HG03139 (cell line): ENCODE measurements around the gene MPEG1.

Source experiments
- ATAC-seq: cut with Tn5 transposase; IDR thresholded peaks from one replicate; pipeline ENCODE4 v1.9.1; 2021; ENCODE audit not compliant: unreplicated experiment

Gene MPEG1

DNA sequence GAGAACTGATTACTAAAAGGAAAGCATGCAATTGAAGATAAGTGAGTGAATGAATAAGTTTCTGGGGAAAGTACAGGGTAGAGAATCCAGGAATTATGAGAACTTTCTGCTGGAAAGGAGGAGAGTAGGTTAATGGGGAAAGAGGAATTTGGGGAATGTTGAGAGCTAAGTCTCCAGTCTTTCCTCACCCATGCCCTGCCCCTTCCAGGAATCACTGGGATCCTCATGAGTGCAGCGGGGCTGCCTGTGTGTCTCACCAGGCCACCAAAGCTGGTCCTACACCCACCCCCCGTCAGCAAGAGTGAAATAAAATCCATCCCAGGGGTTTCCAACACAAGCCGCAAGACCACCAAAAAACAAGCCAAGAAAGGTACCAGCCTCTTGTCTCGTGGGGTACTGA, 23.8 kb downstream of the MPEG1 start:
- no peak for ATAC-seq

DNA sequence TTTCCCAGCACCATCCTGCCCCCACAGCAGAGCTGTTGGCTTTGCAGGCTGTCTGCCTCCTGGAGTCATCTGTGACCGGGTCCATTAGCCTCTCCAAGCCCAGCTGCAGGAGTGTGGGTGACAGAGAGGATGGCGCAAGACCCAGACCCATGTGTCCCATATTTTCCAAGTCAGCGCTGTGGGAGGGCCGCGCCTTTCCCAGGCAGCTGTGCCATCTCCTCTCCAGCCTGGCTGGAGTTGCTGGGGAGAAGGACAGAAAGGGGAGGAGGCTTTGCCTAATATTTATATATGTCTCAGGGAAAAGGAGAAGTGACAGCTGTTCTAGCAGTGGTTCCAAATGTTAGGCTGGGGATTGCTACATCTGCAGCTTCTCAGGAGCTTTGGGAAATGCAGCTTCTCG, 25.1 kb downstream of the MPEG1 start:
- ATAC-seq: no peak

DNA sequence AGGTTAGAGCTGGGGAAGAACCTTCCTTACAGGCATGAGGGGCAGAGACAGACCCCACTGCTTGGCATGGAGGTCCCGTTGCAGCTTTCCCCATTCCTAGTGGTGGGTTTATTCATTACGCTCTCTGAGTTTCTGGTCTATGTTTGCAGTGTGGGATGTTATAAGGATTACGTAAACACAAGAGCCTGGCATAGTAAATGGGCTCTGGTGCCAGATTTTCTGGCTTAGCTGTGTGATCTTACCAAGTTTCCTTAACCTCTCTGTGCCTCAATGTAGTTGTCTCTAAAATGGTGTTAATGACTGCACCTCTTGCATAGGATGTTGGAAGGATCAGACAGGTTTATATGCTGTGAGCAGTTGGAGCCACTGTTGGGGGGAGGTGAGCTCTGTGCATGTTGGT, 25.7 kb downstream of the MPEG1 start:
- no peak for ATAC-seq

DNA sequence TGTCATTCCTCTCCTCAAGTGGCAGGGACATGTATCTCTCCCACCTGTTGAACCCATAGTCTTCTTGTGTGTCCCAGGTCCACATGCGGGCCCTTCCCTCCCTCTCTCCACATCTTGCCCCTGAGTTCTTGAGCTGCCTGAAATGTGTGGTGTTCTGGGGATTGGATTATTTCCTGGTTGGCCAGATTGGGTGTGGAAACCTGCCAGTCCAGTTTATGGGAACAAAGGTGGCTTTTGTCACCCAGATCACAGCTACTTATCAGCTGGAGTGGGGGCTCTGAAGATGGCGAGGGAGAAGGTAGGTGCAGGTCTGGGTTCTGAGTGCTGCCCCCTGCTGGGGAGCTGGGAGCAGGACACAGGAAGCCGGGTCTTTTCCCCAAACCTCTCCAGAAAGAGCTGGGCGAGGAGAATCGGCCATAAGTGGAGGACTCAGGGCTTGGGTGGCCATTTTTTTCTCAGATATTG, 26.6 kb downstream of the MPEG1 start:
- no peak for ATAC-seq

DNA sequence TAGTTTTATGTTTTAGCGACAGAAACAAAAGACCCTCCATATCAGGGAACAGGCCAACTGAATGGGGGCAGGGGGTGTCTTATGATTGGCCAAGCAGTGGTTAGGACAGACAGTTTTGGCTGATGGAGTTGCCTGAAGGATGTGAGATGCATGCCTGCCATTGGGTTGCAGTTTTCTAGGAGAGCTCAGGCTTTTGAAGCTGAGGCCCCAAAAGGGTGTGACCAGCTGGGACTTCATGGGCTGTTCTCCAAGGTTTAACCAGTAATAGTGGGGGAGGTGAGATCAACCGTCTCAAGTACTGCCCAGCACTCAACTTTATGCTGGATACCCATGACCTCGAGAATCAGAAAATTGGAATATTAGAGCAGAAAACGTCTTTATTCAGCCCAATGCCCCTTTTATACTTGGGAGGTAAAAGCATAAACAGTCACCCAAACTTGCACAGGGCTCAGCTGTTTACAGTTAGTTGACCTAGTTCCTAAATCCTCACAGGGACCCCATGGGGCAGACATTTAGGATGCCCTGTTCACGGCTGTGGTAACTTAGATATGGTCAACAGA, 27.3 kb downstream of the MPEG1 start:
- no peak for ATAC-seq

DNA sequence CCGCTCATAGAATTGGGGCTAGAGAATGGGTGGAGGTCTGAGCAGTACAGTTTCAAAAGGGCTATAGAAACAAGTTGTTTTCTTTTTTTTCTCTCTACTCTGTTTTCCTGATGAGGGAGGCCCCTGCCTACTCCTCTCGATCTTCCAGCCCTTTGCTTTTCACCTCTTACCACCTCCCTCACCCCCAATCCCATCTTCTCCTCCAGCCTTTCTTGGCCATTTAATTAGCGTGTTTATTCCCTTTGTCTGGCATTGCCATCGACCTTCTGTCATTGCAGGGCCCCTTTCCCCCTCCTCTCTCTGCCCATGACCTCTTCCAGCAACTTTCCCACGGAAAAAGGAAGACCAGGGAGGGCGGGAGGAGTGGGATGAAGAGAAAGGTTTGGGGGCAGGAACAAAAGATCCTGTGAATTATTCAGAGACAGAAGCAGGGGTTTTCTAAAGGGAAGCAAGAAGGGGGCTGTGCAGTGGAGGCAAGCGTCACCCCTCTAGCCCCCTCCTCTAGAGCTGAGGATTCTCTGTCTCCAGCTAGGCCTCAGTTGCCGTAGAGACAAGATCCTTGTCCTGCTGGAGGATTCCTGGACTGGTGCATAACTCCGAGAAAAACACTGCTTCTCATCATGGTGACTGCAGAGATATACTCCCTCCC, 27.9 kb downstream of the MPEG1 start:
- ATAC-seq: no peak

DNA sequence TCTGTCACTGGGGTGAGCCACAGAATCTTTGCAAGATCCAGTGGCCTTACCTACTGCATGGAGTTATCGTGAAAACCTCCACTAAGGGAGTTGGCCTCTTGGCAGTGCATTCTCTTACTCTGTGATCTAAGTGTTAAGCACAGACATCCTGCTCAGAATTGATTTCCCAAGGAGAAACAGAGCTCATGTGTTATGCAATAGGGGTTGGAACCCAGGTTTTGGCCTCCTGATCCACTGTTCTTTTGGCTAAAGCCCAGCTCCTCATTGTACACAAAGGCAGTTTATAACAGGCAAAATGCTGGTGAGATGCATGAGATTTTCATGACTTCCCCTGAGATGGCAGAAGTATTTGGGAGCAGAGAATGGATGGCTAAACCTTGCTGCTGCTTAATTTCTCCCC, 29.0 kb downstream of the MPEG1 start:
- no peak for ATAC-seq

DNA sequence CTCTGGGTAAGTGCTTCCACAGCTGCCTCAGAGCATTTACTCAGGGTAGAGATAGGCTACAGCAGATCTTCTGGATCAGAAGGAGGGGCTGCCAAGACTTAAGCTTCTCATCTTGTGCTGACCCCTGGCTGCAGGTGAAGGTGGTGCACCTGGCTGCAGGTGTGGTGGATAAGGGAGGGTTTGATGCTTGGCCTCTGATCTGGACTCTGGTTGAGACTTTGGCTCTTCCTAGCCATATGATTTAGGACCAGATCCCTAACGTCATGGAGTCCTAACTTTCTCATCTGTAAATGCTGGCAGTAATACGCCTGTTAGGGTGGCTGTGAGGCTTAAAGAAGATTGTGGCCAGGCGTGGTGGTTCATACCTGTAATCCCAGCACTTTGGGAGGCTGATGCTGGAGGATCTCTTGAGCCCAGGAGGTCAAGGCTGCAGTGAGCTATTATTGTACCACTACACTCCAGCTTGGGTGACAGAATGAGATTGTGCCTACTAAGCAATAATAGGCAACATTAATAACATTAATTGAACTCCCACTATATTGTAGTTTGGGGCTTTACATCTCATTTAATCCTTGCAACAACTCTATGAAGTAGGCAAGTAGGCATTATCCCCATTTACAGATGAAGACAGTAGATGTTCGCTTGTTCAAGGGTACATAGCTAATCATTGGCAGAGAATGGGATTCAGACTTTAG, 30.1 kb downstream of the MPEG1 start:
- no peak for ATAC-seq

DNA sequence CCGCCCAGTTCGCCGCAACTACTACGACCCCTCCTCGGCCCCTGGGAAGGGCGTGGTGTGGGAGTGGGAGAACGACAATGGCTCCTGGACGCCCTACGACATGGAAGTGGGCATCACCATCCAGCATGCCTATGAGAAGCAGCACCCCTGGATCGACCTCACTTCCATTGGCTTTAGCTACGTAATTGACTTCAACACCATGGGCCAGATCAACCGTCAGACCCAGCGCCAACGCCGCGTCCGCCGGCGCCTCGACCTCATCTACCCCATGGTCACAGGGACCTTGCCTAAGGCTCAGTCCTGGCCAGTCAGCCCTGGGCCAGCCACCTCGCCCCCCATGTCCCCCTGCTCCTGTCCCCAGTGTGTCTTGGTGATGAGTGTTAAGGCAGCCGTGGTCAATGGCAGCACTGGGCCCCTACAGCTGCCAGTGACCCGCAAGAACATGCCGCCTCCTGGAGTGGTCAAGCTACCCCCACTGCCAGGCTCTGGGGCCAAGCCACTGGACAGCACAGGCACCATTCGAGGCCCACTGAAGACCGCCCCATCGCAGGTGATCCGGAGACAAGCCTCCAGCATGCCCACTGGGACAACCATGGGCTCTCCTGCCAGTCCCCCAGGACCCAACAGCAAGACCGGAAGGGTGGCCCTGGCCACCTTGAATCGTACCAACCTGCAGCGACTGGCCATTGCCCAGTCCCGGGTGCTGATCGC, 30.8 kb downstream of the MPEG1 start:
- ATAC-seq: no peak

DNA sequence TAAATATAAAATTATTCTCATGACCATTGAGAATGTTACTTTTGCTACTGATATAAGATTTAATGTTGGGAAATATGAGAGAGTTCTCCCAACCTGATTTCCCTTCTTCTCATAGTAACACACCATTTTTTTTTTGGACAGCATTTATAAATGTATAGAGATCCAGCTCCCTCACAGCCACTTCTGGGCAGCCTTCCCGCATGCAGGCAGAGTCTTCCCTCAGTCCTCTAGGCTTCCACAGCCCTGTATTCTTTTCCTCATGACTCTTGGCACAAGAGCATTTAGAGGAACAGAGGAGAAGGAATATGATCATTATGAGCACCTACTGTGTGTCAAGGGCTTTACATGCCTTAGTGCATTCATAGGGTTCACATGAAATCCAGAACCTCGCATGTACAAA, 31.8 kb downstream of the MPEG1 start:
- ATAC-seq: no peak

DNA sequence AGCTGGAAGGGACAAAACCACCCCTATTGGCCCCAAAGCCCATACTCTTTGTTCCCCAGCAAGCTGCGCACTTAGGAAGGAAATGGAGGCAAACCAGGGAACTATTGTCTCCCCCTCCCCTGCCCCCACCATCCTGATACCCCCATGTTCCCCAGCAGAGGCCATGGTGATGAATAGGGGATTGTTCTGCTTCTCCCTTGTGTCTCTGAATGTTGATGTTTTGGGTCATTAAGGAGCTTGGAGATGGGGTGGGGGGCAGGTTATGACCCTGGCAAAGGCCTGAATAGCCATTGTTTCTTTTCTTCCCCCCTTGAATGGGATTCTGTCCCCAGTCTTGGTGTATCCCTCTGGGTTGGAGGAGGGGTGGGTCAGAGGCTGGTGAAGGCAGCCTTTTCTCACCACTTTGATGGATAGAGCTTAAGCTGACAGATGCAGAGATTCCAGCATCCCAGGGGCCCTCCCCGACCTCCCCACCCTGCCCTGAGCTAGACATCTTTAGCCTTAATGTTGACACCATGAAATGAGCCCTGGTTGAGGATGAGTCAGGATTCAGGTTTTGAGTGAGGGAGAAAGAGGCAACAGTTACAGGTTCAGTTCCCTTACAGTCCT, 32.5 kb downstream of the MPEG1 start:
- ATAC-seq: no peak

DNA sequence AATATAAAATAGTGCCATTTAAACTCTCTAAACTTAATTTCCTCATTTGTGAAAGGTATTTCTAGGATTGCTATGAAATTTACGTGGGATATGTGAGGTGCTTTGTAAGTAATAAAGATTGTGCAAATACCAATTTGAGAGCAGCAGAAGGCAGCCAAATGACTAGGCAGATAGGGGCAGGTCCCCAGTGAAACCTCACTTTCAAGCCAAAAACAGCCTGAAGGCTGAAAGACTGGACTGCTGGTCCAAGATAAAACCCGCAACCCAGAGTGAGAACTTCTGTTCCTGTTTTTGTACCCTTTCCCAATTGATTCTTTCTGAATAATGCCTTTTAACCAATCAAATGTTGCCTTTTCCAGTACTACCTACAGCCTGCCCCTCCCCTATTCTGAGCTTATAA, 33.6 kb downstream of the MPEG1 start:
- no peak for ATAC-seq

DNA sequence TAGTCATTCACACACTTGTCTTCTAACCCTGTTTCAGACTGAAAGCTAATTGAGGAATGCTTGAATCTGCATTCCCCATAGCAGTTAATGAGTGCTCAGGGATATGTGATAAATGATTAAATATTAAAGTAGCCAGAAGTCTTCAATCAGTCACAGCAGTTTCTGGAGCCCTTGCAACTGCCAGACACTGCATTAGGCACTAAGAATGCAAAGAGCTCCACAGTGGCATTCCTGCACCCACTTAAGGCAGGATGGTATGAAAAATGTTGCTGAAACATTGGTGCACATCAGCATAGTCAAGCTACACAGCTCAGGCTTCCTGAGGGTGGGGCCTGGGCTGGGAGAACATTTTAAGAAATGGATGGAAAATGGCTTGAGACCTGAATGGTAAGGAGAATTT, 34.3 kb downstream of the MPEG1 start:
- no peak for ATAC-seq

DNA sequence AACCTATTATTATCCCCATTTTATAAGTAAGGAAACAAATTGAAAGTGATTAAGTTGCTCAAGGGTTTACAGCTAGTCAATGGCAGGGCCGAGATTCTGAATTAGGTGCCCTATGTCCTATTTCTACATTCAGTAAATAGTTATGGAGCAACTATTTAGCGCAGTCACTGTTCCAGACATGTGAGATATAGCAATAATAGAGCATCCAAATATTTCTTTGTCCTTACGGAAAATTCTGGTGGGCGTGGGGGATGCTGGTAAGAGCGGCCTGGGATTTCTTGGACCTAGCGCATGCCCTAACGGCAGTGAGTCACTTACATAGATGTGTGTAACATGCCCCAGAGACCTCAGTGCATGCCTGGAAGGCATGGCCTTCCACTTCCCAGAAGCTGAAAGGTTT, 36.4 kb downstream of the MPEG1 start:
- ATAC-seq: no peak

DNA sequence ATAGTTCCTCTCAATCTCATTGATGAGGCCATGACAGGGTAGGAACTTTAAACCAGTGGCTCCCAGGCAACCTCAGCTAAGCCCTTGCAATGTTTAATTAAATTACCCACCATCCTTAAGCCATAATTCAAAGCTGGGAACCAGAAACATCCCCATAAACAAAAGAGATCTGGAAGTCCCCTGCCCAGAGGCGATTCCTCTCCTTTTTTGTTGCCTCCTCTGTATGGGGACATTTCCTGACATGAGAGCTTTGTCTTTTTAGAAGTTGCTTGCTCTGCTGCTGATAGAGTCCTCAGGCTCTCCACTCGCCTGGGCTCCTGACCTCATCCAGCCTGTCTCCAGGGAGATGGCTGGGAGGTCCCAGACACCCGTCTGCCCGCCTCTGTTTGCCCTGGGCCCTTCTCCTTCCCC, 37.6 kb downstream of the MPEG1 start:
- ATAC-seq: no peak

DNA sequence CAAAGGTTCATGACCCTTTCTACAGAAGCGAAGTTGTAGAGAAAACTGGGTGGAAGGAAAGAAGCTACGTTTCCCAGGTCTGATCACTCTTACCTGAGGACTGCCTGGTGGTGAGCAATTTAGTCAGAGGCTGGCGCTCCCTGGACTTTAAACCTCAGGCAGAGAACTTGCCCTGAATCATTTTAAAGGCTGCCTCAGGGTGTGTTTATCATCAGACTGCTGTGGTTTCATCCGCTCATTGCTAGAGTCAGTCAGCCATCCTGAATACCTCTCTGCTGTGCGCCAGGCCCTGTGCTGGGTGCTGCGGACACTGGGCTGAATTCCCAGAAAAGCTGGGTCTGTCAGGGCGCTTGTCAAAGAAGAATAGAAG, 38.1 kb downstream of the MPEG1 start:
- no peak for ATAC-seq

DNA sequence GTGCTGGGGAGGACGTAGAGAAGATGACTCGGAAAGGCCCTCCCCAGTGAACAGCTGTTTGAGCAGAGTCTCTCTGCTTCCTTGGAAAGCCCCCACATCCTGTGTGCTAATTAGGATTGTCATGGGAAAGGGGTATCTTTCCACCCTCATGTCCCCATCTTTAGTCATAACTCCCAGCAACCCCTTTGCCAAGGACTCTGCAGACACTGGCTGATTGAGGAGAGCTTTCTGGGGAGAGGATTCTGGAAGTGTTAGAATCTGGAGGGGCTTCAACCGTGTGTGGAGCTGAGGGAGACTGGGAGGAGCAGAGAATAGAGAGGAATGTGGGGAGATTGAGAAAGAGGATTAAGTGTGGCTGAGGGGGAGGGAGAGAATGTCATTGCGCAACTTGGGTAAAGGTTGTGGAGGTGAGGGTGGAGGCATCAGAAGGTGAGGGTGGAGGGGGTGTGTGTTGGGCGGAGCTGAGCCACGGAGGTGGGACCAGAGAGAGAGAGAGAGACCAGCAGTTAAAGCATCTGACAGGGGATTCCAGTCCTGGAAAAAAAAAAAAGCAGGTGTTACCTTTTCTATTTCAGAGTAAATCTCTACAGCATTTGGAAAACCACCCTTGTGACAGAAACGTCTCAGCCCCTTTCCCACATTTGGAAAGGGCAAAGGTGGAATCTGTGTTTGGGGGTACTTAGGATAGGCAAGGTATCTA, 38.6 kb downstream of the MPEG1 start:
- no peak for ATAC-seq

DNA sequence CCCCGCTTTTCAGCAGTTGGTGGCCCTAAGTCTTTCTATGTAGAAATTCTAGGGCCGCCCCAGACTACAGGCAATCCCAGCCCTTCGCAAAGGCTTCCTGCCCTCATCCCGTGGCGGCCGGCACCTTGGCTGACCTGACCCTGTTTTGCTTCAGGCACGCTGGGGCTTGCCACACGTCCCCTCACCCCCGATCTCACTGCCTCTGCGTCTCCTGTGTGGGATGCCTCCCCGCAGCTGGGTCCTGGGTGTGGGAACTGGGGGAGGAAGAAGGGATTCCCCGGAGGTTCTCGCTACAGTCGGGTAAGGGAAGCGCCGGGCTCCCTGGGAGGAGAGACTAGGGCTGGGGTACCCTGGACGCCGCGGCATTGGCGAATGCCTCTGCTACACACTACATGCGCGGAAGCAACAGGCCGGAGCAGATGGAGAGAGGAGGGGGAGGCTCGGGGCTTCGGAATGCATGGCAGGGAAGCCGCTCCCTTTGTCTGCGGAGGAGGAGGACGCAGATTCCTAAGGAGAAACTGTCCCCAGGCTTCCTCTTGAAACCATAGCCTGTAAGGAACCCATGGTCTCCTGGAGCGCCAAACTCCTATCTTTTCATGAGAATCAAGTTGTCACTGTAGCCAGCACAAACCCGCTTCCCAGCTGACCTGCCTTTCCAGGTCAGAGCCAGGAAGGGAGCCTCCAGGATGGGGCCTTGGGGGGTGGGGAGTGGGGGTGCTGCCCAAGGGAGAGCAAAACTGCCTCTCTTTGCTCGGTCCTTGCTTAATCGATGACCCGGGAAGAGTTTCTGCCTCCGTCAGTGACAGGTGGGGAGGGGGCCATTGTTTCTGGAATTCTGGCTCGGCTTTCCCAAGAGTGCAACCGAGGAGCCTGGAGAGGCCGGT, 39.4 kb downstream of the MPEG1 start:
- peak; percentile 4 for ATAC-seq

DNA sequence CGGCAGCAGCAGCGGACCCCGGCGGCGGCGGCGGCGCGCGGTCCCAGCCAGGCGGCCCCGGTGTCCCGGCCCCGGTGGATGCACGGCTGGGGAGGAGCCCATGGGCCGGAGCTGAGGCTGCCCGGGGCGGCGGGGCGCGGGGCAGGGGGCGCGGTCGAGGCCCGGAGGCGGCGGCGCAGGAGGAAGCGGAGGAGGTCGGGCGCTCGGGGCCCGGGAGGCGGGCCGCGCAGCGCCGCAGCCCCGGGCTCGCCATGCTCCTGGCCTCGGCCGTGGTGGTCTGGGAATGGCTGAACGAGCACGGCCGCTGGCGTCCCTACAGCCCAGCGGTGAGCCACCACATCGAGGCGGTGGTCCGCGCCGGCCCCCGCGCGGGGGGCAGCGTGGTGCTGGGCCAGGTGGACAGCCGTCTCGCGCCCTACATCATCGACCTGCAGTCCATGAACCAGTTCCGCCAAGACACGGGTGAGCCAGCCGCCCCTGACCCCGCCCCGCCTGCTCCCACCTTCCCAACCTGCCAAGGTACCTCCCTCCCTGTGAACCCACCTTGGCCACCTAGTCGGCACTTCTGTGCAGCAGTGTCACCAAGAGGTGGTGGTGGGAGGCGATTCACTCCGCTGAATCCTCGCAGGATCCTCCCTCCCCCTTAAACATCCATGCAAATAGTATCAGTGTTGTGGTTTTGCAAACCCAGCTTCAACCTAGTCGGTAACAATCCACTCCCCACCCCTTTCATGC, 40.2 kb downstream of the MPEG1 start:
- peak; percentile 35 for ATAC-seq
